ENCODE measurements around the gene SMAD3.

GRCh38 chr15:67093504-67093862 lies 28.1 kb downstream of the SMAD3 start:
- TF ChIP-seq CTCF (IDR thresholded peaks at IDR 0.05) (no peak), POLR2AphosphoS5 (IDR thresholded peaks at IDR 0.05) (no peak)

All from prostate gland (tissue), 2 donors.